ENCODE data around the gene ZEB1. TPM values are rescaled to one million over a fixed set of nuclear protein-coding genes. Genes with fewer than 3 reads are reported as not detected.

ZEB1 gene
- total and polyA plus RNA-seq, 2 donors, result 17.8 to 71.5 TPM

GRCh38 chr10:31366703-31367102 lies 47.7 kb downstream of the ZEB1 start:
- no peak overlapping the region for H3K27ac ChIP-seq (ENCODE audit: low read depth in 1 of 2, low read length in 1 of 2)
- DNase-seq (ENCODE audit: low read depth in 6 of 9, low spot score in 9 of 9), result no peak
- no peaks in the 10 kb centered on the region for H3K27me3 ChIP-seq (ENCODE audit: control insufficient read depth in 2 of 2, insufficient read depth in 1 of 2, low read length in 1 of 2)
- peaks cover 3 to 8% of the 10 kb centered on the region in 2 donors for H3K9me3 ChIP-seq (ENCODE audit: control insufficient read depth in 2 of 2, insufficient read depth in 1 of 2, low read length in 1 of 2)
- 97% methylated on average over 4 of the region's 4 CpGs for WGBS
- no peaks in the 10 kb centered on the region for H3K4me1 ChIP-seq (ENCODE audit: control insufficient read depth in 2 of 2, insufficient read depth in 2 of 2, low read length in 2 of 2)
- no peak overlapping the region for H3K4me3 ChIP-seq (ENCODE audit: low read length in 2 of 2)
- H3K36me3 ChIP-seq (ENCODE audit: control insufficient read depth in 2 of 2, insufficient read depth in 2 of 2, low read length in 1 of 2), result peaks cover 9 to 15% of the 10 kb centered on the region in 2 donors

- H3K36me3 ChIP-seq (ENCODE audit: control insufficient read depth in 2 of 2, insufficient read depth in 2 of 2, low read length in 1 of 2), result peaks cover 0 to 2% of the 10 kb centered on the region in 2 donors
- H3K27me3 ChIP-seq (ENCODE audit: control insufficient read depth in 2 of 2, insufficient read depth in 1 of 2, low read length in 1 of 2), result no peaks in the 10 kb centered on the region
- DNase-seq (ENCODE audit: low read depth in 6 of 9, low spot score in 9 of 9), result no peak
- no peaks in the 10 kb centered on the region for H3K9me3 ChIP-seq (ENCODE audit: control insufficient read depth in 2 of 2, insufficient read depth in 1 of 2, low read length in 1 of 2)
- no peaks in the 10 kb centered on the region for H3K4me1 ChIP-seq (ENCODE audit: control insufficient read depth in 2 of 2, insufficient read depth in 2 of 2, low read length in 2 of 2)
- H3K27ac ChIP-seq (ENCODE audit: low read depth in 1 of 2, low read length in 1 of 2), result no peak overlapping the region
- no peak overlapping the region for H3K4me3 ChIP-seq (ENCODE audit: low read length in 2 of 2)
These were observed 49.7 kb downstream of the ZEB1 start for GRCh38 chr10:31368724-31369123.

GRCh38 chr10:31372439-31372838 lies 53.4 kb downstream of the ZEB1 start:
- Histone ChIP-seq H3K9me3 (ENCODE audit: control insufficient read depth in 2 of 2, insufficient read depth in 1 of 2, low read length in 1 of 2) (no peaks in the 10 kb centered on the region), H3K27me3 (ENCODE audit: control insufficient read depth in 2 of 2, insufficient read depth in 1 of 2, low read length in 1 of 2) (no peaks in the 10 kb centered on the region), H3K36me3 (ENCODE audit: control insufficient read depth in 2 of 2, insufficient read depth in 2 of 2, low read length in 1 of 2) (no peaks in the 10 kb centered on the region), H3K4me1 (ENCODE audit: control insufficient read depth in 2 of 2, insufficient read depth in 2 of 2, low read length in 2 of 2) (no peaks in the 10 kb centered on the region), H3K4me3 (ENCODE audit: low read length in 2 of 2) (no peak overlapping the region), H3K27ac (ENCODE audit: low read depth in 1 of 2, low read length in 1 of 2) (no peak overlapping the region)
- WGBS, result 95% methylated on average over 3 of the region's 3 CpGs
- DNase-seq (ENCODE audit: low read depth in 6 of 9, low spot score in 9 of 9), result no peak

- no peaks in the 10 kb centered on the region for H3K4me1 ChIP-seq (ENCODE audit: control insufficient read depth in 2 of 2, insufficient read depth in 2 of 2, low read length in 2 of 2)
- H3K36me3 ChIP-seq (ENCODE audit: control insufficient read depth in 2 of 2, insufficient read depth in 2 of 2, low read length in 1 of 2), result no peaks in the 10 kb centered on the region
- H3K9me3 ChIP-seq (ENCODE audit: control insufficient read depth in 2 of 2, insufficient read depth in 1 of 2, low read length in 1 of 2), result no peaks in the 10 kb centered on the region
- no peak for DNase-seq (ENCODE audit: low read depth in 6 of 9, low spot score in 9 of 9)
- H3K27me3 ChIP-seq (ENCODE audit: control insufficient read depth in 2 of 2, insufficient read depth in 1 of 2, low read length in 1 of 2), result no peaks in the 10 kb centered on the region
- H3K27ac ChIP-seq (ENCODE audit: low read depth in 1 of 2, low read length in 1 of 2), result no peak overlapping the region
- 98% methylated on average over 2 of the region's 2 CpGs for WGBS
- no peak overlapping the region for H3K4me3 ChIP-seq (ENCODE audit: low read length in 2 of 2)
These were observed 55.2 kb downstream of the ZEB1 start for GRCh38 chr10:31374146-31374696.

- Histone ChIP-seq H3K27me3 (ENCODE audit: control insufficient read depth in 2 of 2, insufficient read depth in 1 of 2, low read length in 1 of 2) (no peaks in the 10 kb centered on the region), H3K4me1 (ENCODE audit: control insufficient read depth in 2 of 2, insufficient read depth in 2 of 2, low read length in 2 of 2) (no peaks in the 10 kb centered on the region), H3K27ac (ENCODE audit: low read depth in 1 of 2, low read length in 1 of 2) (no peak overlapping the region), H3K9me3 (ENCODE audit: control insufficient read depth in 2 of 2, insufficient read depth in 1 of 2, low read length in 1 of 2) (no peaks in the 10 kb centered on the region), H3K36me3 (ENCODE audit: control insufficient read depth in 2 of 2, insufficient read depth in 2 of 2, low read length in 1 of 2) (no peaks in the 10 kb centered on the region), H3K4me3 (ENCODE audit: low read length in 2 of 2) (no peak overlapping the region)
- WGBS, result 100% methylated on average over 1 of the region's 1 CpG
- no peak for DNase-seq (ENCODE audit: low read depth in 6 of 9, low spot score in 9 of 9)
These were observed 62.2 kb downstream of the ZEB1 start for GRCh38 chr10:31381171-31381570.

GRCh38 chr10:31381766-31382316 lies 62.8 kb downstream of the ZEB1 start:
- H3K27me3 ChIP-seq (ENCODE audit: control insufficient read depth in 2 of 2, insufficient read depth in 1 of 2, low read length in 1 of 2), result no peaks in the 10 kb centered on the region
- no peaks in the 10 kb centered on the region for H3K4me1 ChIP-seq (ENCODE audit: control insufficient read depth in 2 of 2, insufficient read depth in 2 of 2, low read length in 2 of 2)
- 98% methylated on average over 6 of the region's 6 CpGs for WGBS
- DNase-seq (ENCODE audit: low read depth in 6 of 9, low spot score in 9 of 9), result no peak
- H3K9me3 ChIP-seq (ENCODE audit: control insufficient read depth in 2 of 2, insufficient read depth in 1 of 2, low read length in 1 of 2), result no peaks in the 10 kb centered on the region
- H3K27ac ChIP-seq (ENCODE audit: low read depth in 1 of 2, low read length in 1 of 2), result no peak overlapping the region
- no peaks in the 10 kb centered on the region for H3K36me3 ChIP-seq (ENCODE audit: control insufficient read depth in 2 of 2, insufficient read depth in 2 of 2, low read length in 1 of 2)
- H3K4me3 ChIP-seq (ENCODE audit: low read length in 2 of 2), result no peak overlapping the region

- Histone ChIP-seq H3K4me3 (ENCODE audit: low read length in 2 of 2) (no peak overlapping the region), H3K27ac (ENCODE audit: low read depth in 1 of 2, low read length in 1 of 2) (no peak overlapping the region), H3K9me3 (ENCODE audit: control insufficient read depth in 2 of 2, insufficient read depth in 1 of 2, low read length in 1 of 2) (no peaks in the 10 kb centered on the region), H3K36me3 (ENCODE audit: control insufficient read depth in 2 of 2, insufficient read depth in 2 of 2, low read length in 1 of 2) (peaks cover 4 to 5% of the 10 kb centered on the region in 2 donors), H3K4me1 (ENCODE audit: control insufficient read depth in 2 of 2, insufficient read depth in 2 of 2, low read length in 2 of 2) (no peaks in the 10 kb centered on the region), H3K27me3 (ENCODE audit: control insufficient read depth in 2 of 2, insufficient read depth in 1 of 2, low read length in 1 of 2) (no peaks in the 10 kb centered on the region)
- 98% methylated on average over 8 of the region's 8 CpGs for WGBS
- DNase-seq (ENCODE audit: low read depth in 6 of 9, low spot score in 9 of 9), result no peak
These were observed 65.0 kb downstream of the ZEB1 start for GRCh38 chr10:31383810-31384588.

GRCh38 chr10:31384589-31384949 lies 65.6 kb downstream of the ZEB1 start:
- Histone ChIP-seq H3K27me3 (ENCODE audit: control insufficient read depth in 2 of 2, insufficient read depth in 1 of 2, low read length in 1 of 2) (no peaks in the 10 kb centered on the region), H3K9me3 (ENCODE audit: control insufficient read depth in 2 of 2, insufficient read depth in 1 of 2, low read length in 1 of 2) (no peaks in the 10 kb centered on the region), H3K4me1 (ENCODE audit: control insufficient read depth in 2 of 2, insufficient read depth in 2 of 2, low read length in 2 of 2) (no peaks in the 10 kb centered on the region), H3K36me3 (ENCODE audit: control insufficient read depth in 2 of 2, insufficient read depth in 2 of 2, low read length in 1 of 2) (peaks cover 4 to 10% of the 10 kb centered on the region in 2 donors), H3K27ac (ENCODE audit: low read depth in 1 of 2, low read length in 1 of 2) (no peak overlapping the region), H3K4me3 (ENCODE audit: low read length in 2 of 2) (no peak overlapping the region)
- 72% methylated on average over 2 of the region's 2 CpGs for WGBS
- no peak for DNase-seq (ENCODE audit: low read depth in 6 of 9, low spot score in 9 of 9)

- Histone ChIP-seq H3K36me3 (ENCODE audit: control insufficient read depth in 2 of 2, insufficient read depth in 2 of 2, low read length in 1 of 2) (peaks cover 8 to 26% of the 10 kb centered on the region in 2 donors), H3K9me3 (ENCODE audit: control insufficient read depth in 2 of 2, insufficient read depth in 1 of 2, low read length in 1 of 2) (no peaks in the 10 kb centered on the region), H3K4me1 (ENCODE audit: control insufficient read depth in 2 of 2, insufficient read depth in 2 of 2, low read length in 2 of 2) (no peaks in the 10 kb centered on the region), H3K27me3 (ENCODE audit: control insufficient read depth in 2 of 2, insufficient read depth in 1 of 2, low read length in 1 of 2) (no peaks in the 10 kb centered on the region), H3K27ac (ENCODE audit: low read depth in 1 of 2, low read length in 1 of 2) (no peak overlapping the region), H3K4me3 (ENCODE audit: low read length in 2 of 2) (no peak overlapping the region)
- WGBS, result 96% methylated on average over 3 of the region's 3 CpGs
- no peak for DNase-seq (ENCODE audit: low read depth in 6 of 9, low spot score in 9 of 9)
These were observed 71.8 kb downstream of the ZEB1 start for GRCh38 chr10:31390804-31391203.

Data from thymus (tissue), 11 donors.